Activated CD4-positive, alpha-beta T cell treated with anti-CD3 and anti-CD28 coated beads, Interleukin-2, amount 50 U/mL, for 48 hours (primary cell): Measurements from ENCODE around the gene TREH.
"Not testable (repeated sequence)": the region's sequence is repeated elsewhere in the genome, so short reads cannot be mapped to it uniquely, and the experiment has no call there.

ENCODE experiments used
- DNase-seq, 2 experiments: peaks; one replicate each; pipeline ENCODE4 v3.0.0-alpha.2; 2020

The TREH gene

DNA sequence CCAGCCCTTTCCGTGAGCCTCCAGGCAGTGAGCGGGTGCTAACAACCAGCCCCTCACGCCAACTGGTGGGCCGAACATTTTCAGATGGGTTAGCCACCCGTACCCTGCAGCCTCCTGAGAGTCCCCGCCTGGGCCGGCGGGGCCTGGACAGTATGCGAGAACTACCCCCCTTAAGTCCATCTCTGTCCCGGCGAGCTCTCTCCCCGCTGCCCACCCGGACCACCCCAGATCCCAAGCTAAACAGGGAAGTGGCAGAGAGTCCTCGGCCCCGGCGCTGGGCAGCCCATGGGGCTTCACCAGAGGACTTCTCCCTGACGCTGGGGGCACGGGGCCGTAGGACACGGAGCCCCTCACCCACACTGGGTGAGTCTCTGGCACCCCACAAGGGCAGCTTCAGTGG lies 51.4 kb downstream of the TREH start:
- no peak for DNase-seq

DNA sequence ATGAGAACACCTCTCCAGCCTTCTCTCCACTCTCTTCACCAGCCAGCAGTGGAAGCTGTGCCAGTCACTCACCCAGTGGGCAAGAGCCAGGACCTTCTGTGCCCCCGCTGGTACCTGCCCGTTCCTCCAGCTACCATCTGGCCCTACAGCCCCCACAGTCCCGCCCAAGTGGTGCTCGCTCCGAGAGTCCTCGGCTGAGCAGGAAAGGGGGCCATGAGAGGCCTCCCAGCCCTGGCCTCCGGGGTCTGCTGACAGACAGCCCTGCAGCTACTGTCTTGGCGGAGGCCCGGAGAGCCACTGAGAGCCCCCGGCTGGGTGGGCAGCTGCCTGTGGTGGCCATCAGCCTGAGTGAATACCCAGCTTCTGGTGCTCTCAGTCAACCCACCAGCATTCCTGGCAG lies 51.9 kb downstream of the TREH start:
- DNase-seq, result no peak

DNA sequence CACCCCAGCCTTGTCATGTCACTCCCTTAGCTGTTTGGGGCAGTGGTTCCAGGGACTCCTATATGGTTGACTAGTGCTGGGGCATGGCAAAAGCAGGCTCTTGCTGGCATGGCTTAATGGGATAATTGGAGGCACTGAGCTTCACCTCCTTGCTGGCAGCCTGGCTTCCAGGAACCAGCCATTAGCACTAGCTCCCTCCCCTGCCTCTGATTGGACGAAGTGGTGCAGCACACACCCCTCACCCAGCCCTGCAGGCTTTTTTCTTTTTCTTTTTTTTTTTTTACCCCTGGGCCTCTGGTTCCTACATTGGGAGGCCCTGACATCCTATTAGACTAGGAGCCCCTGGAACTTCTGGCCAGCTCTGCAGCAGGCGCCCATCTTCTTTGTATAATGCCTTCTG lies 53.5 kb downstream of the TREH start:
- DNase-seq, result no peak

DNA sequence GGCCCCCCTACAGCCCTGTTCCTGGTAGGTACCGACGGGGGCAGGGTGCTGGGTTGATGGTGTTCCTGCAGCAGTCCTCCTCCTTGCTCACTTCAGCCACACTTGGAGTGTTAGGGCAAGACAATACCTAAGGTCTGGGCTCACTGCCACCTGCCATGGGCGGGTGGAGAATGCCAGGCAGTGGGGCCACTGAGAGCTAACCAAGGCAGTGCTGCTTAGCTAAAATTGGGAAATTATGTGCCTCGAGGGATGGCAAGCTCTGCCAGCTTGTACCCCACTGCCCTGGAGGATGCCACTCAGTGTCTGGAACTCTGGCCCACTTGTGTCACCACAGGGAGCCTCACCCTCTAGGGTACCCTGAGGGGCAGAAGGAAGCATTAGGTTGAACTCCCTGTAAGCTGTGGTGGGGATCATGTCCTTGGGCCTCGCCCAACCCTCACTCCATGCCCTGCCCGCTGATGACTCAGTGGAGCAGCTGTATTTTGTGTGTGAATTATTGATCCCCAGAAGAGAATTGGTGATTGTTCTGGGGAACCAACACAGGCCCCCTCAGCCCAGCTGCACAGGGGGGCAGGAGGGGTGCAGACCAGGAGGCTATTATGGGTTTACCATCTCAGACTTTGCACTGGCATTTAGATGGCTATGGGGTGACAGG lies 54.3 kb downstream of the TREH start:
- no peak for DNase-seq

DNA sequence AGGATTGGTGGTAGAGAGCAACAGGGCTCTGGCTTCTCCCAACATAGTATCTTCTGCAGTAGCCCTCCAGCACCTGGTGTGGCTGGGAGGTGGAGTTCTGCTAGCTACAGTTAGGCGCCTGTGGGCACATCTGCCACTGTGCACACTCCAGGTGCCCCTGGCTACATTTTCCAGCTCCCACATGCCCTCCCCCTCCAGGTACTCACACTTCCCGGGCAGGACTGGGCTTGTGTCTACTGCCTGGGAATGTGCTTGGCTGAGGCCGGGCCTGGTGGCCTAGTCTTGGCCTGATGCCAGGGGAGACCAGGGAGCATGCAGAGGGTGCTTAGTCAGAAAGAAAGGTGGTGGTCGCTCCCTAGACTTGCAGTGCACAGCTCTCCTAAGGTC lies 56.2 kb downstream of the TREH start:
- no peak for DNase-seq

DNA sequence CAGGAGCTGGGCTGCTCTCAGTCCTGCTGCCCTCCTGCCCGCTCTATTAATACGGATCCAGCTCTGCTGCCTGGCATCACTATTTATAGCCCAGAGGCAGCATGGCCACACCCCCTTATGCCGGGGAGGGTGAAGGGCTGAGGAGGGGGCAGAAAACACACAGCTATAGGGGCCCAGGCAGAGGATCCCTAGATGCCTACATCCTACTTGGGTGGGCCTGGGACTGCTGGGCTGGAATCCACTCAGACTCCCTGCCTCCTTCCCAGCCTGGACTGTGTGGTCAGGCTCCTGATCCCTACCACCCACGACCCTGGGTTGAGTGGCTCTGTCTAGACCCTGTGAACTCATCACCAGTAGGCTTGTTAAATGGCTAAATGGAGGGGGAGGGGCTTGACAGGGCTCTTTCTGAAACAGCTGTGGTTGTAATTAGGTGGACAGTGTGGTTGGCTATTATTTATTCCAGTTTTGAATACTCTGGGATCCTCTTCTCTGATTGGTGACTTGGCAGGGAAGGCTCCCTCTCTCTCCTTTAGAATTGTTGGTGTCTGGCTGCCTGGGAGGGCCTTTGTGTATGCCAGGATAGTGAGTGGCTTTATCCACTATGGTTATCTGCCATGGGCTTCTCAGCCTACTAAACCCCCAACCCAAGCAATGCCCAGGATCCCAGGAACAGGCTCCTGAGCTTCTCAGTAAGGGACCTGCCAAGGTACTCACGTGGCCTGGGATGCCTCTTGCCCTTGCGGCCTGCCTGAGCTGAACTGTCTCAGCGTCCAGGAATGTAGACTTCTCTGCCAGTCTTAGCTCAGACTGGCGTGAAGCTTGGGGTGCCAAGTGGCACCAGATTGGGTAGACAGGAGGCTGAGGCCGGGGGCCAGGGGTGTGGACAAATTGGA lies 56.8 kb downstream of the TREH start:
- DNase-seq, result no peak

DNA sequence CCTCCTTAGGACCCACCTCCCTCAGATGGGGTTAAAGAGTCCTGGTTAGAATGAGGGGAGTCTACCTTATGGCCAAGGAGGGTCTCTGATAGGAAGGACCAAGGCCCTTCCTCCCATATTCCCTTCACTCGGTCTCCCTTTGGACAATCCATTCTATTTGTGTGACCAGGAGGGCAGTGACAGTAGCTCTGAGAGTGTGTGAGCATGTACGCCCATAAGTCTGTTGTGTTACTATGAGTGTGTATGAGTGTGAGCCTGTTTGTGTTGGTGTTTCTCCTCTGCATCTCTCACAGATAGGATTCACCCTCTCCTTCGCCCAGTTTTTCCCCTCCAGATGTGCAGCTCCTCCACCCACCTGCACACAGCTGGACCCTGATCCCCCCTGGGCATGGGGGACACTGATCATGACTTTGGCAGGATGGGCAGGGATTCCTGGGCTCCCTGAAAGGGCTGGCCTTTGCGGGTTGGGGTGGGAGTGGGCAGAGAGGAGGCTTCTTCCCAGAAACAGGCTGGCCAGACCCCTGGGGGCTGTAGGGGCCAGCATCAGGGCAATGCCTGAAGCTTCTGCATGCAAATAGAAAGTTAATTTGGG lies 57.6 kb downstream of the TREH start:
- no peak for DNase-seq

DNA sequence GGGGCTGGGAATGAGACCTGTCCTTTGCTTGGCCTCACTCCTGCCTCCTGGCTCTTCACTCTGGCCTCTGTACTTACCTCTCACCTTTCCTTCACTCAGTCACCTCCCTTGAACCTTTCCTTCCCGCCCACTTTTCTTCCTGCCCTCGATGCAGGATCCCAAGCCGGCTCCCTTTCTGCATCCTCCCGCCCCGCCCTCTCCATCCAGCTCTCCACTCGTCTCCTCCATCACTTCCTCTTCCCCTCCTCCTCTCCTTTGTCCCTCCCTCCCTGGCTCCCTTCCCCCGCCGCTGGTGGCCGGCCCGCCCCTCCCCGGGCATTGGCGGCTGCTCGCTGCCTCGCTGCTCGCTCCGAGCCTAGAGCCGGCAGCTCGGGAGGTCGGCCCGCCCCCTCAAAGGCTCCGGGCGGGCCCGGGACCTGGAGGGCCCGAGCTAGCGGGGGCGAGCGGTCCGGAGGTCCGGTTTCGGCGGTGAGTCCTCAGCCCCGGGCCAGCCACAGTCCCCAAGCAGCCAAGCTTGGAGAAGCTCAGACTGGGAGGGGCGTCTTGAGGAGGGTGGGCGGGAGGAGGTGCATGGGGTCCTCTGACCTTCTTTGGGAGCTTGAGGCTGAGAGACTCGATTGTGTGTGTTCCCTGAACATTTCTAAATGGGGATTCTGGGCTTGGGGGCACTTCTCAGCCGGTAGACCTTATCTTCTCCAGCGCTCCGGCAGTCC lies 58.2 kb downstream of the TREH start:
- peak; percentile 49 to 51 for DNase-seq

DNA sequence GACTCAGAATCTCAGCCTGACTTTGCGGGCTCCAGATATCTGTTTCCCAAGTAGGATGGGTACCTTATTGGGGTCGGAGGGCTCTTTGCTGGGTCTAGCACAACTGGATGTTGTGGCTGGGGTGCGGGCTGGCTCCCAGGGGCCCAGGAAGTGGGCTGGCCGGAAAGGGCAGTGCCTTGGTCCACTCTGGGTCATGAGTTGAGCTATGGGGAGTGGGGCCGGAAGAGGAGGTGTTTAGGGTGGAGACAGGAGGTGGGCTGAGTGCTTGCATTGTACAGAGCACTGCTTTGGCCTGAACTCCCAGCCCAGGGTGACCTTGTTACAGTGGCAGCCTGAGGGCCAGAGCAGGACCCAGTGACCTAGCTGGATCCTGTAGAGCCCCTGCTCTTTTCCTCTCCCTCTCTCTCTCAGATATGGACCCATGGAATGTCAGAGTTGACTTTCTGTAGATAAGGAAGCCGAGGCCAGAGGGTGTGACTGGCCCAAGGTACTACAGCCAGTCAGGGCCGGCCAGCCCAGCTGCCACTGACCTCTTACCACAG lies 58.9 kb downstream of the TREH start:
- no peak for DNase-seq

DNA sequence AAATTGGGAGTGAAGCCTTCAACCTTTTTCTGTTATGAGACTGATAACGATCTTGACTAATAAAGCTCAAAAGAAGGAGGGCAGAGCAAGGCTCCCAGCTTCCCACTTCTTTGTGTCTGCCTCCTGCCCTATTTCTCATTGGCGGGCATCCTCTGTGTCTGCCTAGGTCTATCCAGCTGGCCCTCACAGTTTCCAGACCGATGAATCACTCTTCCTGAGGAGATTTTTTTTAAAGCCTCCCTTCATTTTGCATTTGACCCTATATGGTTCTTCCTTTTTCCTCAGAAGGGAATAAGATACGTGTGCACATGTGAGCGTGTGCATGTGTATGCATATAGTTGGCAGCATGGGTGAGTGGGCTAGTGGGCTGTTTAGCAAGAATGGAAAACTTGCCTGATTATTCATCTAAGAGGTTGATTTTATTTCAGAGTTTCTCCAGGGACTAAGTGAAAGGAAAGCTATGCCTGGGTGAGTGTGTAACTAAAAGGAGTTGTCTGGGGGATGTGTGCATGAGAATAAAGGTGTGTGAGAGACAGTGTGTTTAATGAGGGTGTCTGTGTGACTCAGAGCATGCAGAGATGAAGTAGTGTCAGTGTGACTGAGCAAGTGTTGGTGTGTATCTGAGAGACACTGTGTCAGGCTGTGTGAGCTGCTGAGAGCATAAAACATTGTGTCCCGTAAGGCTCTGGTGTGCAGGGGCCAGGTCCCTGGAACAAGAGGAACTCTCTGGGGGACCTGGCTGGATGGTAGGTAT lies 59.8 kb downstream of the TREH start:
- DNase-seq, result no peak

DNA sequence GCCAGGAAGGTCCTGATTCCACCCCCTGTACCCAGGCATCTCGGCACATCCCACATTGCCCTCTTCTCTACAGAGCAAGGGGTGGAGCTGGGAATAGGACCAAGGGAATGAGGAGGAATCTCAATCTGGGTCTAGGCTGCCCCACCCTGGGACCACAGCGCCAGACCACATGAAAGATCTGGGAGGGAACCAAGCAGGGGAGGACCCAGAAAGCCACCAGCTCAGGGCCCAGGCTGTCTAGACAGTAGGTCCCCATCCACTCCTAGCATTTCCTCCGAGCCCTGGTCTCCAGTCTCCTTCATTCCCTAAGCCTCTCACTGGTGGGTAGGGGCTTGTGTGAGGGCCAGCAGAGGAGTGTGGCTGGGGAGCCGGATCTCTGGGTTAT lies 60.5 kb downstream of the TREH start:
- DNase-seq, result no peak

DNA sequence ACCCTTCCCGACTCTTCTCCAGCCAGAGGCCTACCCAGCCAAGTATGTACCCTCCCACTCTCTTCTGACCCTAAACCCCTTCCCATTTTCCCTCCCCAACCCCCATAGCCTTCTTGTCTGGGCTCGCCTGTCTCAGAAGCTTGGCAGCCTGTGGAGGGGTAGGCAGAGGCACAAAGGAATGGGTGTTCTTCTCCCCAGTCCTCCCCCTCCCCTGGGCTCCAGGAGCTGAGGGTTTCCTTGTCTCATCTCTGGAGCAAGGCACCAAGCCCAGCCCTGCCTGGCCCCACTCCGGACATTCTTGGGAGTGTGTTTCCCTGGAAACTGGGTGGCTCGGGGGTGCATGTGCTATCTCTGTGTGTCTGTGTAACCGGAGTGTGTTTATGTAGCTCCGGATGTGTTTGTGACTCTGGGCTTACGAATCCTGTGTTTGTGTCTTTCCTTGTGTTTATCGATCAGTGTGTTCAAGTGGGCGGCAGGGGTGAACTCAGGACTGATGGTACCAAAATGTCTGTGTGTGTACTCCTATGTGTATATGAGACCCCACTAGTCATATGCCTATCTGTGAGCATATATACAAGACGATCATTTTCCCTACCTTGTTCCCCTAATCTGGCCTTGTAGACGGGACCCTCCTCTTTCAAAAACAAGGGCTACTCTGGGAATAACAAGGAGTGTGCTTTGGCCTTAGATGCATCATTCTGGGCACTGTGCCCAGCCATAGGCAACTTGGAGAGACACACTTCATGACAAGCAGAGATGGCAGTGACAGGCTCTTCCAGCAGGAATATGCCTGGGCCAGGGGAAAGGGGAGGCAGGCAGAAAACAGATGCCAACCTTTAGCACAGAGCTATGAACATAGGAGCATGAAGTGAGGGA lies 61.1 kb downstream of the TREH start:
- no peak for DNase-seq

DNA sequence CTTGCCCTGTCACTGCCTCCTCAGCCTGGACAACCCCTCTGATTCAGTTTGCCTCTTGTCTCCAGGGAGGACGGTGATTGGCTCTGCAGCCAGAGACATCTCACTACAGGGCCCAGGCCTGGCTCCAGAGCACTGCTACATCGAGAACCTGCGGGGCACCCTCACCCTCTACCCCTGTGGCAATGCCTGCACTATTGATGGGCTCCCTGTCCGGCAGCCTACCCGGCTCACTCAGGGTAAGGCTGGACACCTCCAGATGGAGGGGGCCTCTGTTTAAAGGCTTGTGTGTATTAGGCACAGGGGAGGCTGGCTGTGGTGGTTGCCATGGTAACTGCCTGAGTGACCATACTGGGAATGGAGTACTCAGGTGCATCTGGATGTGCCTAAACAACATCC lies 63.5 kb downstream of the TREH start:
- no peak for DNase-seq

DNA sequence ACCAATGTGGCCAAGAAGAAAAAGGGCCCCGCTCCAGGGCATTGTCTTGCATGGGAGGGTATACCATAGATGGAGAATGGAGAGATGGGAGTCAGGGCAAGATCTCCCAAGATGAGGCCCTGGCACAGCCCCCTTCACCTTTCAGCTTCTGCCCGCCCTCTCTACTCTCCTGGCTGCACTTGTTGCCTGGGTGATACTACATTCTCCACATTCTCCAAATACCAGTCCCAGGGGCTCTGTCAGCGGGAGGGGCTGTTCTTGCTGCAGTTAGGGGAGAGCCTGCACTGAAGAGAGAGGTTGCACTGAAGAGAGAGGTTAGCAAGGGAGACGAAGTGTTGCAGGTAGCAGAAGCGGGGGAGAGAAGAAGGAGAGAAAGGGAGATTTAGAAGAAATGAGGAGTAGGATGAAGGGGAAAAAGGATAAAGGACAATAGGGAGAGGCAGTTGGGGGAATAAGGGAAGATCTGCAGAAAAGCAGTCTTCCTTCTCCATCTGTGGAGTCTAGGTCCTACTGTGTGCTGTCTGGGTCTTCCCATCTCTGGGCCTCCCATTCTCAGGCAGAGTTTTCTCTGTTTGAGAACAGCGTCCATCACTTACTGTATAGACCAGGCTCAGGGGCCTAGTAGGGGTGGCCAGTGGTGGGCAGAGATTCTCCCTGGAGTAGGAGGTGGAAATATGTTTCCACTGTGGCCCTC lies 64.0 kb downstream of the TREH start:
- no peak for DNase-seq

DNA sequence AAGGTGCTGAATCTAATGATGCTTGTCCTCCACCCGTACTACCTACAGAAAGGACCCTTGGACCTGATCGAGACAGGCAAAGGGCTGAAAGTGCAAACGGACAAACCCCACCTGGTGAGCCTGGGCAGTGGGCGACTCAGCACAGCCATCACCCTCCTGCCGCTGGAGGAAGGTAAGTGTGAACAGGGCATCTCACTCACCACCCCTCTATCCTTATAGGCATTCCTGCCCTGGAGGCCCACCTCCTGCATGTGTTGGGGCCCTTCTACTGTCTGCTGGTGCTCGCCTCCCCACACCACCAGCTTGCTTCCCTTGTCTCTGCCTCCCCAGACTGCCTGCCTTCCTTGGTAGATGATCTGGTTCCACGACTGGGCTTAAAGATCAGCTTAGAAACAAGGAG lies 64.9 kb downstream of the TREH start:
- no peak for DNase-seq

DNA sequence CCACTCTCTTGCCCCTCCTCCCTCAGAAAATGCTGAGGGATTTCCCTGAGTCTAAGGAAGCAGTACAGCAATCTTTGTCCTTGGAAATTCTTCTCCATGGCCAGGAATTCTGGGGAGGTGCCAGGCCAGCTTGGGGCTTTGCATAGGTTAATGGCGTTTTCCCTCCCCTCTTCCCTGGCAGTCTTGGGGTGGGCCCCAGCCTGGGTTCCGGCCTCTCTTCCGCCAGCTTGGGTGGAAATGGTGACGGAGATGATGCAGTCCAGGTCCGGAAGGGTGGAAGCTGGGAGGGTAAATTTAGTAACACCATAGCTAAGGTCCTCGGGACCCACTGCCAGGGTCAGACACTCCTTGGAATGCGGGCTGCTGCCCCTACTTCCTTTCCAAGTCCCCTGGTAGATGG lies 67.1 kb downstream of the TREH start:
- no peak for DNase-seq

DNA sequence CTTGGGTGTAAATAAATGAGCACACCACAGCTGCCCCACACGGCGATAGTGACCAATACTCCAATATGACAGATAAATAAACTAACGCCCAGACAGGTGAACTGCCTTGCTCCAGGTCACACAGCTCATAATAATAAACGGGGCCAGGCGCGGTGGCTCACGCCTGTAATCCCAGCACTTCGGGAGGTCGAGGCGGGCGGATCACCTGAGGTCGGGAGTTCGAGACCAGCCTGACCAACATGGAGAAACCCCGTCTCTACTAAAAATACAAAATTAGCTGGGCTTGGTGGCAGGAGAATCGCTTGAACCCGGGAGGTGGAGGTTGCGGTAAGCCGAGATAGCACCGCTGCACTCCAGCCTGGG lies 68.0 kb downstream of the TREH start:
- not testable (repeated sequence) for DNase-seq

DNA sequence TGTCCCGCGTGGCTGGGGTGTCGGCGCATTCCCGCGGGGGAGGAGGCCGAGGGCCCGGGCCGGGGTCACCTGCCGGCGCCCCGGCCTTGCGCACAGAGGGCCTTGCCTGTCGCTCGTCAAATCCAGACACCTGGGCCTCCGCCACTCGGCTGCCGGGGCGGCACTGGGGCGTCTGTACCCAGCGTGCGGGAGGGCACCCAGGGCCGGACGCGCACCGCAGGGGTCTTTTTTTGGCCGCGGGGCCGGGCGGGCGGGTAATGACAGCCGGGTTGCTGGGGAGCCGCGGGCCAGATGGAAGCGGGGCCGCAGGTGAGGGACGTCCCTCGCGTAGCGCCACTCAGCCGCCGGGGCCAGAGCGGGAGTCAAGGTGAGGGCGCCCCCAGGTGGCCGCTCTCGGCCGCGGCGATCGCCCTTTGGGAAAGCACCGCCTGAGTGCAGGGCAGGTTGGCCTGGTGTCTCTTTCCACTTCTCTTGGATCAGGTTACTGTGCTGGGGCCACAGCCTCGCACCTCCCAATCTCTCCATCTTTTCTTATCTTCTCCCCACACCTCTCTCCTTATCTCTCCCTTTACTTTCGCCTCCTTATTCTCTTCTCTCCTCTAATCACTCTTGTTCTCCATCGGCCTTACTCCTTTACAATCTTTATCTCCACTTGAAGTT lies 68.5 kb downstream of the TREH start:
- peak; percentile 88 to 91 for DNase-seq

DNA sequence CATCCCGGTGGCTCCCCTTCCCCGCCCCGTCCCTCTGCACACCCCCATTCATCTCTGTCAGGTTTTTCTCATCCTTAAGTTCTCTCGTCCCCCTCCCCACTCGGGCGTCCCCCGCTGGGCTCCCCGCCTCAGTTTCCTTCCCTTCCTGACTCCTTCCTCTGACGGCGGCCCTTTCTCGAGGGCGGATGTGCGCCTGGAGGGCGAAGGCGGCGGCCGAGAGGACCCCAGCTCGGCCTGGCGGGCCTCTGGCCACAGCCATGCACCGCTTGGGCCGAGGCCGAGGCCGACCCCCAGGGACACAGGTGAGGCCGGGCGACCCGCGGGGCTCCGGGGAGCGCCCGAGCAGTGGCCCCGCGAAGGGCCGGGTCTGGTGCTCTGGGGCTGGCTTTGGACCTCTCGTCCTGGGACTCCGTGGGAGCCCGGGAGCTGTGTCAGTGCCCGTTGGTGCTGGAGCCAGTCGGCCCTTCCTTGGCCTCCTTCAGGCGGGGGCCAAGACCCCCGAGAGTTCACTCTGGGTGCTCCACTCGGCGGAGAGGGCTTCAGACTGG lies 69.2 kb downstream of the TREH start:
- peak; percentile 17 for DNase-seq
